ENCODE results near the gene SNED1. TPM values are rescaled to one million over a fixed set of nuclear protein-coding genes. Genes with fewer than 3 reads are reported as not detected.

SNED1 gene
- total and polyA plus RNA-seq, 9 of the 15 experiments (the other 6 are each of a cell fraction or from before 2014, with no cell fraction given) = 0.03 to 0.07 (median 0.05) TPM; not detected in 5

GRCh38 chr2:241049739-241050623 lies 51.6 kb downstream of the SNED1 start (continued):
- TF ChIP-seq ARID4B (CRISPR knock-in tag; IDR thresholded peaks at IDR 0.05) (0 out of 2 replicates have a peak, but pooled peaks have one; percentile 21), ZNF589 (CRISPR knock-in tag; IDR thresholded peaks at IDR 0.05; ENCODE audit: low read depth) (no peak), MTA2 (IDR thresholded peaks at IDR 0.05; ENCODE audit: low read depth) (no peak), MTA1 (IDR thresholded peaks at IDR 0.05; ENCODE audit: borderline replicate concordance) (no peak), ZNF609 (CRISPR knock-in tag; IDR thresholded peaks at IDR 0.05; ENCODE audit: borderline replicate concordance) (peak; percentile 65; the same call in 1 of the 2 replicates), PBX2 (CRISPR knock-in tag; IDR thresholded peaks at IDR 0.05; ENCODE audit: low read depth) (no peak), PBX2 (tag; conservative IDR thresholded peaks at IDR 0.05; ENCODE audit: low read depth) (no peak), ZZZ3 (IDR thresholded peaks at IDR 0.05) (no peak), TGIF2 (CRISPR knock-in tag; IDR thresholded peaks at IDR 0.05) (no peak), E4F1 (CRISPR knock-in tag; IDR thresholded peaks at IDR 0.05; ENCODE audit: borderline replicate concordance) (no peak)
